Activated T-cell treated with anti-CD3 and anti-CD28 coated beads for 24 hours (primary cell): ENCODE results near the gene ZNF700.
"Not testable (repeated sequence)": the region's sequence is repeated elsewhere in the genome, so short reads cannot be mapped to it uniquely, and the experiment has no call there.

ENCODE experiments used
- DNase-seq: peaks from one replicate; pipeline ENCODE4 v3.0.0-alpha.2; 2020; ENCODE audit warnings: low read depth

Gene ZNF700

GRCh38 chr19:11989112-11989456 is 64.2 kb downstream of the ZNF700 start:
- no peak for DNase-seq

DNA sequence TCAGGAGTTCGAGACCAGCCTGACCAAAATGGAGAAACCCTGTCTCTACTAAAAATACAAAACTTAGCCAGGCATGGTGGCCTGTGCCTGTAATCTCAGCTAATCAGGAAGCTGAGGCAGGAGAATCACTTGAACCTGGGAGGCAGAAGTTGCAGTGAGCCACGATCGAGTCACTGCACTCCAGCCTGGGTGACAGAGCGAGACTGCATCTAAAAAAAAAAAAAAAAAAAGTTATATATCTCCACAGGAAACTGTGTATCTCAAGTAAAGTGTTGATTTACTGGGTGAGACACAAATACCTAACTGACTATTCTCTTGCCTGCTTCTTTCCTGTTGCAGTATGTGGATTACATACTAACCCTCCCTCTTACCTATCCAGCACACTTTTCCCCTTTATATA is 67.0 kb downstream of the ZNF700 start:
- DNase-seq, result not testable (repeated sequence)

GRCh38 chr19:11995174-11995573 is 70.3 kb downstream of the ZNF700 start:
- no peak for DNase-seq
